GM12878 (cell line): ENCODE results near the gene GSG1L. TPM values are rescaled to one million over a fixed set of nuclear protein-coding genes. Genes with fewer than 3 reads are reported as not detected.

Source experiments
- ATAC-seq: fragments of 200-7000 bp; cut with Tn5 transposase; 3 replicates; pipeline ENCODE4 v1.9.1; 2020; ENCODE audit warnings: mild to moderate bottlenecking, moderate library complexity
- BruUV-seq: library from RNA; stranded (reverse); fragments of 400-500 nt; replicated peaks from 2 replicates; lab custom pipeline; 2021; lab: Mats Ljungman, UMichigan
- CTCF ChIA-PET: fragments of 300-600 bp; sonication (Branson Sonifier 250); formaldehyde crosslinking; extraction: SDS; loops from one replicate; lab custom pipeline; 2021; ENCODE audit warnings: inconsistent platforms; lab: Yijun Ruan, JAX
- POLR2A ChIA-PET: fragments of 350-600 bp; formaldehyde crosslinking; extraction: SDS; loops from one replicate; lab custom pipeline; 2021; ENCODE audit warnings: inconsistent platforms; lab: Charles Lee
- RAD21 ChIA-PET: fragments of 300-600 bp; sonication (Branson Sonifier 250); formaldehyde crosslinking; loops from one replicate; lab custom pipeline; 2023; ENCODE audit warnings: antibody characterized with exemption; ENCODE audit not compliant: unreplicated experiment; lab: Charles Lee
- SMC1A ChIA-PET: fragments of 300-600 bp; sonication (Branson Sonifier 250); formaldehyde crosslinking; loops from one replicate; lab custom pipeline; 2023; ENCODE audit not compliant: unreplicated experiment, uncharacterized antibody; lab: Charles Lee
- DNase-seq: peaks from one replicate; pipeline ENCODE4 v3.0.0-alpha.2; 2011; ENCODE audit warnings: low read depth, low spot score
- FAIRE-seq: peaks from 3 replicates; lab custom pipeline; 2011; peaks lifted over from hg19 to GRCh38; lab: Jason Lieb, UNC
- H2AFZ ChIP-seq: 2 replicates; pipeline ENCODE4 v1.6.0; 2011; ENCODE audit warnings: low read depth, low read length, control low read depth; ENCODE audit not compliant: control insufficient read depth
- H3K27ac ChIP-seq: 2 replicates; pipeline ENCODE4 v1.5.1; 2011; ENCODE audit warnings: control low read depth; ENCODE audit not compliant: control insufficient read depth, insufficient read depth
- H3K27me3 ChIP-seq, 2 experiments: replicated peaks in 1 of 2; 2 replicates each; pipeline versions ENCODE4 v1.6.0 to v1.6.1; 2011; ENCODE audit warnings: low read length in 1 of 2; ENCODE audit not compliant: control insufficient read depth in 2 of 2, insufficient read depth in 2 of 2
- H3K36me3 ChIP-seq, 2 experiments: 2 replicates each; pipeline ENCODE4 v1.5.1; 2011; ENCODE audit warnings: low read length in 1 of 2; ENCODE audit not compliant: control insufficient read depth in 2 of 2, insufficient read depth in 2 of 2
- H3K4me1 ChIP-seq: 2 replicates; pipeline ENCODE4 v1.6.1; 2011; ENCODE audit warnings: mild to moderate bottlenecking, low read length, moderate library complexity, mixed read lengths; ENCODE audit not compliant: control insufficient read depth, insufficient read depth
- H3K4me2 ChIP-seq: 2 replicates; pipeline ENCODE4 v1.6.0; 2011; ENCODE audit warnings: control low read depth; ENCODE audit not compliant: control insufficient read depth, insufficient read depth
- H3K4me3 ChIP-seq: fragments of 200-600 bp; sonication (generic); 2 replicates; pipeline ENCODE4 v1.5.1; 2016
- H3K79me2 ChIP-seq: 2 replicates; pipeline ENCODE4 v1.6.0; 2011; ENCODE audit warnings: low read length; ENCODE audit not compliant: control insufficient read depth, insufficient read depth
- H3K9ac ChIP-seq: 2 replicates; pipeline ENCODE4 v1.8.0; 2011; ENCODE audit warnings: low read length, control low read depth, mixed read lengths; ENCODE audit not compliant: control insufficient read depth, insufficient read depth
- H3K9me3 ChIP-seq: replicated peaks from 3 replicates; pipeline ENCODE4 v1.5.1; 2011; ENCODE audit warnings: mild to moderate bottlenecking, low read length; ENCODE audit not compliant: control insufficient read depth, insufficient read depth
- H4K20me1 ChIP-seq: 2 replicates; pipeline ENCODE4 v1.6.0; 2011; ENCODE audit not compliant: control insufficient read depth, insufficient read depth
- DPF2 ChIP-seq: fragments of 450-650 bp; IDR thresholded peaks from 2 replicates; pipeline ENCODE4 v1.6.1; 2017; ENCODE audit warnings: mild to moderate bottlenecking
- KAT2A ChIP-seq: conservative IDR thresholded peaks from 2 replicates; pipeline ENCODE4 v1.6.1; 2011; ENCODE audit warnings: low read depth, low read length; ENCODE audit not compliant: control insufficient read depth
- NFIC ChIP-seq: IDR thresholded peaks from 2 replicates; pipeline ENCODE4 v1.6.1; 2012; ENCODE audit warnings: low read depth, mild to moderate bottlenecking, inconsistent platforms, low read length, moderate library complexity
- NFYB ChIP-seq: IDR thresholded peaks from 2 replicates; pipeline ENCODE4 v1.6.1; 2011; ENCODE audit warnings: low read depth, mild to moderate bottlenecking, low read length, improper control_type of control experiment, moderate library complexity; ENCODE audit not compliant: insufficient read depth
- PAX8 ChIP-seq: fragments of 450-650 bp; IDR thresholded peaks from 2 replicates; pipeline ENCODE4 v1.6.1; 2017; ENCODE audit warnings: mild to moderate bottlenecking, moderate library complexity
- RFX5 ChIP-seq: IDR thresholded peaks from 2 replicates; pipeline ENCODE4 v1.6.1; 2011; ENCODE audit warnings: low read depth, low read length, improper control_type of control experiment
- SREBF1 ChIP-seq: IDR thresholded peaks from 2 replicates; pipeline ENCODE4 v1.6.1; 2012; ENCODE audit warnings: mild to moderate bottlenecking, low read length
- SRF ChIP-seq, 2 experiments: IDR thresholded peaks; 2 replicates each; pipeline ENCODE4 v1.6.1; 2011; ENCODE audit warnings: low read depth in 2 of 2, low read length in 2 of 2, mild to moderate bottlenecking in 1 of 2, moderate library complexity in 1 of 2
- WRNIP1 ChIP-seq: IDR thresholded peaks from 2 replicates; pipeline ENCODE4 v1.6.1; 2011; ENCODE audit warnings: low read depth, low read length, improper control_type of control experiment, borderline replicate concordance
- ZZZ3 ChIP-seq: IDR thresholded peaks from 2 replicates; pipeline ENCODE4 v1.6.1; 2011; ENCODE audit warnings: low read depth; ENCODE audit not compliant: control insufficient read depth, insufficient read length
- WGBS: methylation state at CpG from one replicate; pipeline ENCODE4 v1.1.6; 2016; ENCODE audit warnings: low lambda C conversion rate; ENCODE audit not compliant: insufficient replicate concordance, insufficient coverage; ENCODE audit errors: missing lambda C conversion rate; 5-methylcytosine and 5-hydroxymethylcytosine counted together
- in situ Hi-C: fragments of 300-500 bp; cut with MboI; formaldehyde crosslinking; loops from 9 replicates; pipeline ENCODE4 v1.14.3; 2018; ENCODE audit warnings: mixed read lengths
- intact Hi-C: fragments of 100-400 bp; cut with micrococcal nuclease; formaldehyde crosslinking; loops from one replicate; pipeline ENCODE4 v1.14.2; 2022; ENCODE audit not compliant: unreplicated experiment
- polyA plus RNA-seq, 11 experiments: library from polyadenylated mRNA; depleted of rRNA in 4 of 11; unstranded in 6 of 11; stranded (reverse) in 5 of 11; fragments of >200 nt; fragmentation: Nextera tagmentation in 4 of 11; fragmentation: Illumina TruSeq in 1 of 11; extraction: Ambion mirVana in 4 of 11; extraction: Trizol in 1 of 11; gene quantifications; 1 replicate in 1 of 11; 2 replicates in 10 of 11; pipeline versions ENCODE4 v1.2.1 to v1.2.3, GENCODE V29; 2011 to 2016; ENCODE audit warnings: inconsistent platforms in 2 of 11, missing spikeins in 2 of 11, low read depth in 1 of 11
- total RNA-seq, 4 experiments: library from RNA; depleted of rRNA in 3 of 4; stranded (reverse); fragments of >200 nt in 3 of 4; fragmentation: Illumina TruSeq in 1 of 4; extraction: Trizol in 1 of 4; gene quantifications; 2 replicates each; pipeline versions ENCODE4 v1.2.1 to v1.2.3, GENCODE V29; 2013 to 2021
- TF ChIP-seq, protein P1 (sequence below): IDR thresholded peaks from 2 replicates; pipeline ENCODE4 v1.6.1; 2011; ENCODE audit warnings: borderline replicate concordance, low read depth, mild to moderate bottlenecking, moderate library complexity, mixed read lengths, low read length; ENCODE audit not compliant: insufficient read depth; ENCODE audit errors: extremely low read length
- TF ChIP-seq, protein P2 (sequence below): fragments of 450-650 bp; IDR thresholded peaks from 2 replicates; pipeline ENCODE4 v1.6.1; 2017; ENCODE audit warnings: mild to moderate bottlenecking, moderate library complexity

GSG1L gene
- total and polyA plus RNA-seq, 10 of the 15 experiments (the other 5 are each of a cell fraction or from before 2014, with no cell fraction given): not detected

DNA sequence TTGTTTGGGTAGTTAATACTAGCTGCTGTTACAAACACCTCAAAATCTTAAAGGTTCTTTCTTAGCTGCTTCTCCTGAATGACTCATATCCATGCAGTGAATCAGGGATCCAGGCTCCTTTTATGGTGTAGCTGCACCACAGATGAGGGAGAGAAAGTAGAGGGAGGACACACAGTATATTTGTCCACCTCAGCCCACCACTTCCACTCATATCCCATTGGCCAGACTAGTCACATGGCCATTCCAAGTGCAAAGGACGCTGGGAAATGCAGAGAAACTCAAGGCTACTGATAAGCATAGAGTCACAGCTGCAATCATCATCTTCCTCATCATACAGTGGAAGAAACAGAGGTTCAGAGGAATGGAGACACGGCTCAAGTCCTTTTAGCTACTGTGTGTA lies 63.8 kb downstream of the GSG1L start:
- no TSS peak for BruUV-seq
- H3K27me3 ChIP-seq: no peaks in the 10 kb centered on the region
- CTCF ChIA-PET: interaction anchor here (1.5 kb wide), 1 partner anchor 27 kb away, joined by 3 read pairs; no protein-coding TSS in a partner anchor
- RAD21 ChIA-PET: no interaction called here
- no peak overlapping the region for H3K27ac ChIP-seq
- FAIRE-seq: no peak
- no peaks in the 10 kb centered on the region for H3K79me2 ChIP-seq
- H3K9me3 ChIP-seq: no peaks in the 10 kb centered on the region; the same call in 2 of the 3 replicates
- 25% methylated on average over 2 of the region's 2 CpGs for WGBS
- H3K4me3 ChIP-seq: no peak overlapping the region
- no peak for TF ChIP-seq RFX5
- TF ChIP-seq DPF2: no peak
- TF ChIP-seq, protein P1, sequence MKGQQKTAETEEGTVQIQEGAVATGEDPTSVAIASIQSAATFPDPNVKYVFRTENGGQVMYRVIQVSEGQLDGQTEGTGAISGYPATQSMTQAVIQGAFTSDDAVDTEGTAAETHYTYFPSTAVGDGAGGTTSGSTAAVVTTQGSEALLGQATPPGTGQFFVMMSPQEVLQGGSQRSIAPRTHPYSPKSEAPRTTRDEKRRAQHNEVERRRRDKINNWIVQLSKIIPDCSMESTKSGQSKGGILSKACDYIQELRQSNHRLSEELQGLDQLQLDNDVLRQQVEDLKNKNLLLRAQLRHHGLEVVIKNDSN: peak; percentile 13
- no peak for TF ChIP-seq ZZZ3
- peak; percentile 77 for TF ChIP-seq NFYB
- TF ChIP-seq SREBF1: no peak
- TF ChIP-seq KAT2A: no peak
- POLR2A ChIA-PET: no interaction called here
- no peaks in the 10 kb centered on the region for H3K4me1 ChIP-seq
- H3K4me2 ChIP-seq: no peak overlapping the region
- intact Hi-C loops (no loop called here), in situ Hi-C loops (no loop called here)
- no peak overlapping the region for H3K9ac ChIP-seq
- no peak for ATAC-seq
- SMC1A ChIA-PET: no interaction called here
- H4K20me1 ChIP-seq: no peaks in the 10 kb centered on the region
- no peaks in the 10 kb centered on the region for H3K36me3 ChIP-seq
- no peak overlapping the region for H2AFZ ChIP-seq
- no peak for DNase-seq

DNA sequence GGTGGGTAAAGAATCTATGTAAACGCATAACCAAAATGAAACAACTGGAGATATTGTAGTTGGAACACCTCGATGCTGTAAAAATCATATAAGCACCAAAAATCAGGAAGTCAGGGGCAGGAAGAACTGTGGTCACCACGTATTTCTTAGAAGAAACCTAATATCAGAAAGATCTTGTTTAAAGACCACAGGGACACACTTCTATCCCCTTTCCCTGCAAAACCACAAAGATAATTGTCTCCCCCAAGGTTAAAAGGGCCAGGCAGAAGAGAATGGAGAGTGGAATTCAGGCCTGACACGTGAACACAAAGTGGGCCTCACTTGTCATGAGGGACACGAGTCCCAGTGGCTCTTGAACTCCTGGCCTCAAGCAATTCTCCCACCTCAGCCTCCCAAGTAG lies 68.1 kb downstream of the GSG1L start:
- no TSS peak for BruUV-seq
- Histone ChIP-seq H3K4me3 (no peak overlapping the region), H3K27me3 (no peaks in the 10 kb centered on the region), H3K9ac (no peak overlapping the region), H2AFZ (no peak overlapping the region), H3K36me3 (no peaks in the 10 kb centered on the region), H3K9me3 (no peaks in the 10 kb centered on the region; the same call in 2 of the 3 replicates), H3K4me1 (no peaks in the 10 kb centered on the region), H3K4me2 (no peak overlapping the region), H3K27ac (no peak overlapping the region), H3K79me2 (no peaks in the 10 kb centered on the region), H4K20me1 (no peaks in the 10 kb centered on the region)
- ChIA-PET RAD21 (no interaction called here), SMC1A (no interaction called here), POLR2A (no interaction called here), CTCF (no interaction called here)
- no peak for DNase-seq
- ATAC-seq: no peak
- WGBS: 0% methylated on average over 5 of the region's 5 CpGs
- in situ Hi-C loops: no loop called here
- FAIRE-seq: no peak
- intact Hi-C loops: no loop called here
- TF ChIP-seq, protein P2, sequence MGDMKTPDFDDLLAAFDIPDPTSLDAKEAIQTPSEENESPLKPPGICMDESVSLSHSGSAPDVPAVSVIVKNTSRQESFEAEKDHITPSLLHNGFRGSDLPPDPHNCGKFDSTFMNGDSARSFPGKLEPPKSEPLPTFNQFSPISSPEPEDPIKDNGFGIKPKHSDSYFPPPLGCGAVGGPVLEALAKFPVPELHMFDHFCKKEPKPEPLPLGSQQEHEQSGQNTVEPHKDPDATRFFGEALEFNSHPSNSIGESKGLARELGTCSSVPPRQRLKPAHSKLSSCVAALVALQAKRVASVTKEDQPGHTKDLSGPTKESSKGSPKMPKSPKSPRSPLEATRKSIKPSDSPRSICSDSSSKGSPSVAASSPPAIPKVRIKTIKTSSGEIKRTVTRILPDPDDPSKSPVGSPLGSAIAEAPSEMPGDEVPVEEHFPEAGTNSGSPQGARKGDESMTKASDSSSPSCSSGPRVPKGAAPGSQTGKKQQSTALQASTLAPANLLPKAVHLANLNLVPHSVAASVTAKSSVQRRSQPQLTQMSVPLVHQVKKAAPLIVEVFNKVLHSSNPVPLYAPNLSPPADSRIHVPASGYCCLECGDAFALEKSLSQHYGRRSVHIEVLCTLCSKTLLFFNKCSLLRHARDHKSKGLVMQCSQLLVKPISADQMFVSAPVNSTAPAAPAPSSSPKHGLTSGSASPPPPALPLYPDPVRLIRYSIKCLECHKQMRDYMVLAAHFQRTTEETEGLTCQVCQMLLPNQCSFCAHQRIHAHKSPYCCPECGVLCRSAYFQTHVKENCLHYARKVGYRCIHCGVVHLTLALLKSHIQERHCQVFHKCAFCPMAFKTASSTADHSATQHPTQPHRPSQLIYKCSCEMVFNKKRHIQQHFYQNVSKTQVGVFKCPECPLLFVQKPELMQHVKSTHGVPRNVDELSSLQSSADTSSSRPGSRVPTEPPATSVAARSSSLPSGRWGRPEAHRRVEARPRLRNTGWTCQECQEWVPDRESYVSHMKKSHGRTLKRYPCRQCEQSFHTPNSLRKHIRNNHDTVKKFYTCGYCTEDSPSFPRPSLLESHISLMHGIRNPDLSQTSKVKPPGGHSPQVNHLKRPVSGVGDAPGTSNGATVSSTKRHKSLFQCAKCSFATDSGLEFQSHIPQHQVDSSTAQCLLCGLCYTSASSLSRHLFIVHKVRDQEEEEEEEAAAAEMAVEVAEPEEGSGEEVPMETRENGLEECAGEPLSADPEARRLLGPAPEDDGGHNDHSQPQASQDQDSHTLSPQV: no peak
- TF ChIP-seq NFIC: no peak
- no peak for TF ChIP-seq PAX8
- TF ChIP-seq SRF (IDR thresholded peaks at IDR 0.05; ENCODE audit: low read depth in 2 of 2, low read length in 2 of 2): no peak
- TF ChIP-seq WRNIP1: no peak
